NCI-H1436 treated with DMSO at 0.1 percent for 48 hours (cell line): ENCODE data around the gene YOD1.

Experiments used
- DNase-seq: peaks from one replicate; lab custom pipeline; 2025; lab: John Stamatoyannopoulos, UW

YOD1 gene

DNA sequence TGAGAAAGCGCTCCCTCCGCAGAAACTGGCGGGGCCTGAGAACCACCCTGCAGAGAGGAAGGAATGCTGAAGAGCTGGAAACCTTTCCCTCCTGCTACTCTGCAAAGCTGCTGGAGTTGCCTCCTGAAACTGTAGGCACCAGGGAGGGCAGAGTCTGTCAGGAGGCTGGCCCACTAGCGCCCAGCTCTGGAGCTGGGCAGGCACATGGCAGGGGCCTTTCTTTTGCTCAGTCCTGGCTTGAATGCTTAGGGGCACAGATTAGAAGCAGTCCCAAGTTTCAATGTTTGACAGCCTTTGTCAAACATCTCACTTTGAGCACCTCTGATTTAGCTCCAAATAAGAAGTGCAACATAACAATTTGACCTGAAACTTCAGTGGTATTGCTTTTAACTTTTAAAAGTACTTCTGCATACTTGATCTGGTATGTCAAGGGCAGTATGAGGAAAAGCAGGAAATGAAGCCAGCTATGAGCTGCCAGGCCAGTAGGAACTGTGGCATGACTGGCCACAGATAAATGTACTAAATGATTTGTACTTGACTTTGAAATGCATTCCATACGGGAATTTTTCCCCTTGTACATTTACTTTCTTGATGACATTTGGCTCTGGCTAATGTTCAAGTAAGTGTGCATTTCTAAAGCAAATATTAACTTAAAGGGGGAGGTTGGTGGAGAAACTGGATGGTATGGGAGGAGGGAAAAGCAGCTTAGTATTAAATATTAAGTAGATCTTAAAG, 25.7 kb downstream of the YOD1 start:
- DNase-seq: no peak

DNA sequence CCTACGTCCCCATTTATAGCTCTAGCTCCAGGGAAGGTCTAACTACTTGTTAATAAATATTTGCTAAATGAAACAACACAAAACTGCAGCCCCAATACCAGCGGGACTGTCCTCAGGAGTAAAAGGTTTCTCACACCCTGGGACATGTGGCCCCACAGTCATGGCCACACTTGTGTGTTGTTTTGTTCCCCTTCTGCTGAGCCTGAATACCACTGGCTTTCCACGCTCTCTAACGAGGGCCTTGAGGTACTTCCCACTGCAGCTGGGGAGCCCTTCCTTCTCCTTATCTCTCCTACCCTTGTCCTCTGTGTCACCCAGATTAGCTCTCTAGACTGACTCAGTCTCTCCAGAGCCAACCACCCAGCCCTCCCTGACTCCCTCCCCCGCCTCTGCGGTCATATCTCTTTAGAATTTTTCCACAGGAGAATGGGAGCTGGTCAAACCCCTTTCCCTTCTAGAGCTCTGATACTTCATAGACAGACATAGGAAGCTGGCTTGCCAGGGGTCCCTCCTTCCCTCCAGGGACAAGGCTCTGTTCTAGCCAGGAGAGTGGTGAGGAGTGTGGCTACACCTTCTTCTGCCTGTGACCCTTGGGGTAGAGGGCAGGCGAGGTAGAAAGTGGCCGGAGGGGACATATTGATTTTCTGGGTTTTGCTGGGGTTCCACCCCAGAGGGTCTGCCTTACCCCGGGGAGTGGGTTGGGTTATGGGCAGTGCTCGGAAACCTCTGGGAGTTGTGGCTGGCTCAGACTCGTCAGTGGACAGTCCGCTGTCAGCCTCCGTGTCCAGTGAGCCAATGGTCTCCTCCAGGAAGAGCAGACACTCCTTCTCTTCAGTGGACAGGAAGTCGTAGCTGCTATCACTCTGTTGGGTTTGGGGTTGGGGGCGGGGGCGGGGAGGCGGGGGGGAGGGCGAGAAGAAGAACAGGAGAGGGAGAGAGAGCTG, 26.5 kb downstream of the YOD1 start:
- DNase-seq: no peak

DNA sequence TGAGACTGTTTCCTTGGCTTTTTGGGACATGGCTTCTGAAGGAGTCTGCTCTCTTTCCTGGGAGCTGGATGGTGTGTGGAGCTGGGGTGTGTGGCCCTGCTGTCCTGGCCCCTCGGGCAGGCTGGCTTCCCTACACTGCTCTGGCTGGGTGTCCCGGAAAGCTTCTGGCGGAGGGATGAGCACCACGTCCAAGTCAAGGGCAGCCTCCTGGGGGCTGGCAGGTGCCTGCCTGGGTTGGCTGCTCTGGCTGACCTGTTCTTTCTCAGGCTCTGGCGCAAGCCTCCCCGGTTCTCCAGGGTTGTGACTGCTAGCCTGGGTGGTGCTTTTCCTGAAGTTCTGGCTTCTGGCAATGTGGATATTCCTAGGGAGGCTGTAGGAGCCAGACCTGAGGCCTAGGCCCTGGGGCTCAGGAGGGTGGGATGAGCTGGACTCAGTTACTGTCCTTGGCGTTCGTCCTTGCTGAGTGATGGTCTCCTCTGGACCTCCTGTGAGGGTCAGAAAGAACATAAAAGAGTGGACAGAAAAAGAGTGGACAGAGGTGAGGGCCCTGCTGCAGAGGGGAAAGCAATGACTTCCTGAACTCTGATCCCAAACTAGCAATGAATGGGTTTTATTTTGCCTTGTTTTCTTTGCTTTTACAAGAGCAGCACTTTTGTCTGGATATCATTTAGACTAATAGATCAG, 27.9 kb downstream of the YOD1 start:
- no peak for DNase-seq

DNA sequence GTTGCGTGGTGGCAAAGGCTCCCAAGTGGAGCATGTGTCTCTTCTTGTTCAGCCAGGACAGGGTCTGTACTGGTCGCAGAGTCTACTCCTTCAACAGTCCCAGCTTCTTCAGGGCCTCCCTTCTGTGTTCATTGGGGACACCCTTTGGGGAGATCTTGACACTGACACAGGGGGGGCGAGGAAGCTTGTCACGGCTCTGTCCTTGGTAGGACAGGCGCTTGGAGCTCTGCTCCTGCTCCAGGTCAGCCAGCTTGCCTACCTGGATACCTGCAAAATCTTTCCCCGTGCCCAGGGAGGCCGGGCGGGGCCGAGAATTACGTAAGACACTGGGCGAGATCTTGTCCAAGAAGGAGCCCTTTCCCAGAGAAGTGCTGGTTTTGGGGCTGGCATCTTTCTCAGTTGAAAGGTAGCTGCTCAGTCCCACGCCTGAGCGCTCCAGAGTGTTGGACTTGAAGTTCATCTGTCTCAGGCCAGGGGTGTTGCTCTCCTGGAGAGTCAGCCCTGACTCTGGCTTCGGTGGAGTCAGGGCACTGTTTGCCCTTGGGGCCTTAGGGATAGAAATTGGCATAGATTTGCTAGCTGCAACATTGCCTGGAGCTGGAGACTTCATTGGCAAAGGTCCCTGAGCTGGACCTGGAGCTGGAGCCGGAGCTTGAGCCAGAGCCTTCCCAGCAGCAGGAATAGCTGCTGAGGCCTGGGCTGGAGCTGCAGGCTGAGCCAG, 29.0 kb downstream of the YOD1 start:
- no peak for DNase-seq

DNA sequence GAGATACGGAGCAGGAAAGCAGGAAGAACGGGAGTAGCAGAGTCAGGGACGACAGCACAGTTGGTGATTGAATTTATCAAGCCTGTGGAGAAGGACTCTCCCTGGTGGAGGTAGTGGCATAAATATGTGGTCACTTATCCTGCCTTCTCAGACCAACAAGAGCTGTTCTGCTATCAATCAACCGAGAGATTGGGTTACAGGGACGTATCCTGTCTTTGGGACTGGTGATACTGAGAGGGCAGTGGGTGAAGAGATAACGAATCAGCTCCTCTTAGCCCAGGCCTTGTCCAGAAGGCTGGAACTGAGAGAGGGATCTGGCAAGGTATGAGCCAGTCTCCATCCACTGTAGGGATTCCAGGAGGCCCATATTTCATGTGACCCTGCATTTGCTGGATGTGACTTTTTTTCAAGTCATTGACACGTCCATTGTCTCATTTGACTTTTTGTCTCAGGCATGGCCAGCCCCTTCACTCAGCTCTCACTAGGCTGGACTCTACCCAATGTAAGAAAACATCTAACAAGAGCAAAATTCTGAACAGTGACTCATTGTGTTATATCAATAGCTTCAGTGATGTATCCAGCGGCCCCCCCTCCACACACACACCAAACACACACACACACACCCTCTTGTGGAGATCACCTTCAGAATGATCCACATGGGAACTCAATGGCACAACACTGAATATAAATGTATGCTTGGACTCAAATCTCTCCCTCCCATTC, 29.7 kb downstream of the YOD1 start:
- DNase-seq: no peak

DNA sequence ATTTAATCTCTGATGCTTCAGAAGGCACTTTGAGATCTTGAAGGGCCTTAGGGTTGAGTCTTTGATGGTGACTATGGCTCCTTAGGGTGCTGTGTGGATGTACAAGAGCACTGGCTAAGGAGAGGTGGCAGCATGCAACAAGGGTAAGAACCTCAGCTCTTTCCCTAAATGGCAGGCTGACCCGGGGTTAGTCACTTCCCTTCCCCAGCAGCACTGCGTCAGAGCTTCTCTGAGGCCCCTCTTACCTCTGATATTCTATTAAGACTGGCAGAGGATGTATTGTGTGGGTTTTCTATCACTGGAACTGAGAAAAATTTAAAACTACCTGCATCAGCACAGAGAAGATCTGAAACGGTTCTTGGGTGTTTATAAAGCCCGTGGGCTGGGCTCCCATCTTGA, 30.3 kb downstream of the YOD1 start:
- no peak for DNase-seq

DNA sequence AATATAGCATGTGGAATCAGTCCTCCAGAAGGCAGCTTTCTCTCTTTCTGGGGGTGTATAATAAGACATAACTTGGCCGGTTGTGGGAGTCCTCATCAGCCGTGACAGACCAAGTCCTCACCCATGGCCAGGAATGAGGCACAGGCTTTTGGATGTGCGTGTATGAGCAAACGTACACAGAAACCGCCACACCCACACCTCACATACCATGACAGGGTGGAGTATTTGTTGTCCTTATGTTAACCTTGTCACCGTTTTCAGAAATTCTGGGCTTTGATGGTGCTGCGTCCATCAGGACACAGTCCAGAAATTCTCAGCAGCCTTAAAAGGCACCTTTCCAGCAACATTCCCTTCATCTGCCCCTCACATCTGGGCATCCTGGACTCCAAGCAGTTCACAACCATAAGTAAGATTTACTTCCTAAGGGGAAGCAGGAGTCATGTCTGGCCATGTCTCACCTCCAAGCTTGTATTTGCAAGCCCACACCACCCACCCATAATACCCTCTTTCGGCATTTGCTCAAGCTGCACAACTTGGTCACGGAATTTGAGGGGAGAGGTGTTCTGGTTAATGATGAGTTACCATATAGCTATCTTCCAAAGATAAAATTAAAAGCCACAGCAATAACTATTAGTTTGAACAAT, 30.8 kb downstream of the YOD1 start:
- DNase-seq: no peak

DNA sequence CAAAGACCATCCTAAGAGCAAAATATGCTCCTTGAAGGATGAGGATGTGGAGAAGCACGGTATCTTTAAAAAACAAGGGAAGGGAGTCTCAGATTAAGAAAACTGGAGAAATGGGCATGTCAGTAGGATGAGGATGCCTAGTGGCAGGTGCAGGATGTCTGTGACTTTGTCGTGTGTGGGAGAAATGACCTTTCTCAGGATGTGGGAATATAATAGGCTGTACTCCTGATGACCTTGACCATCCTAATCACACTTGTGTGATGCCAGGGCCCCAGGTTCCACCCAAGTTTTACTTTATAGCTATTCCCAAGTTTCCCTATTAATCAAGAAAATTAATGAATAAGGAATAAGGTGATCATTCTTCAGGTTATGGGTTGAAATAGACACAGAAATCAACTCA, 31.3 kb downstream of the YOD1 start:
- DNase-seq: no peak

DNA sequence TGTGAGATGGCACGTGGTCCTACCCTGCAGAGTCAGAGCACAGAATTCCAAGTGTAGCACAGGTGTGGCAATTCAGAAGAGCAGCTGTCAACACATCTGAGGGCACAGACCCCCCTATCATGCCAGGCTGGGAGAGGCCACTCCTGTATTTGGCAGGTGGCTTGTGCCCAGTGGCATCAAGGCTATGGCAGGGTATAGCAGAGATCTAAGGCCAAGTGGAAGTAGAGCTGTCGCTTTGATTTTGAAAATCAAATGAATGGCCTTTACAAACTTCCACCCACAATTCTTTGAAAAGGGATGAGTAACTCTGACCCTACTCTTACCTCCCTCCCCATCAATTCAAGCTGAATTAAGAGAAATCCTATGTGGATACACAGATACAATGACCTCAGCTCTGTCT, 31.8 kb downstream of the YOD1 start:
- DNase-seq: no peak

DNA sequence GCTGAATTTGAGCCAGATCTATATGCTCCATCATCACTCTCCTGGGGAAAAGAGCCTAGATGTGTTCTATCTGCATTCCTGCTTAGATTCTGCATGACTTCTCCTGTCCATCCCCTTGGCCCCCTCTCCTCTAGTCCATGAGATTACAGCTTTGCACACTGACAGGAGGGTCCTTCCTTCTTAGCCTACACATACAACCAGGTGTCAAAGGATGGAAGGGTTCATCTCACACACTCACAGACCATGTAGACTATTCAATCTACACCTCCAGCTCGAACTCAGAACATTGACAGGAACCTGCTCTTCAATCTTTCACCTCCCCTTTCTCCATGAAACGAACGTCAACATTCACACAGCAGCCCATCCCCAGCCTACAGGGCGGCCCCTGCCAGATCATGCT, 32.3 kb downstream of the YOD1 start:
- no peak for DNase-seq

DNA sequence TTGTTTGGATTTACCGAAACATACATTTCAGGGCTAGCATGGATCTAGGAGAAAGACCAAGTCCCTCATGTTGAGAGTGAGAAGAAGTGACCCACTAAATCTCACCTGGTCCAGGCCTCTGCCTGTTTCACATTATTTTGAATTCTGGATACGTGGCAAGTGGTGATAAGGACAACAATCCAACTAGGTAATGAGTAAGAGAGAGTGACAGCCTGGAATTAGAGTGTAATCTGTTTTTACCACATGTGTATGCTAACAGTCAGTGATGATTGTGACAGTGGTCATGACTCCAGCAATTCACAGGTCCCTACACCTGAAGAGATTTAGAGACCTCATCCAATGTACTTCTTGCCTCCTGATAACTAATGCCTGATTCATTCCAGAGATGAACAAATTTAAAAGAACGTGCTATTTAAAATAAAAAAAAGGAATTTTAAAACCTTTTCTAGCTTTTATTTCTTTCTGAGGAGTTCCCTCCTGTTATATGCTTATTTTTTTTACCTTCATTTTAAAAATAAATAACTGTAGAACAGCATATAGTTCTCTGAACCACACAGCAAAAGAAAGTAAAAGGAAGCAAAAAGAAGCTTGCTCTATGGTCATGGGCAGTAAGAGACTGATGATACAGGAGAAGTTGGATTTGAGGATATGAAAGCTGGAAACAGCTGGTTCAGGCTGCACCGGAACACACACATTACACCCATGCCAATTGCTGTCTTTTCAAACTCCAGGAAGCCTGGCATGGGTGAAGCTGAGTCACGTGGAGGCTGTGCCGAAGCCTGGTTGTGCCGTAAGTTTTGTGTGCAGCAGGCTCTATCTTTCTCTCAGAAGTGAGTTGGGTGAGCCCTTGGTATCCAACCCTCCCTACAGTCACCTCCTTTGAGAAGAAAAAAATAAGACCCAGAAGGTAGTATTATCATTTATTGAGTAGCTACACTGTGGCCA, 33.1 kb downstream of the YOD1 start:
- DNase-seq: no peak

DNA sequence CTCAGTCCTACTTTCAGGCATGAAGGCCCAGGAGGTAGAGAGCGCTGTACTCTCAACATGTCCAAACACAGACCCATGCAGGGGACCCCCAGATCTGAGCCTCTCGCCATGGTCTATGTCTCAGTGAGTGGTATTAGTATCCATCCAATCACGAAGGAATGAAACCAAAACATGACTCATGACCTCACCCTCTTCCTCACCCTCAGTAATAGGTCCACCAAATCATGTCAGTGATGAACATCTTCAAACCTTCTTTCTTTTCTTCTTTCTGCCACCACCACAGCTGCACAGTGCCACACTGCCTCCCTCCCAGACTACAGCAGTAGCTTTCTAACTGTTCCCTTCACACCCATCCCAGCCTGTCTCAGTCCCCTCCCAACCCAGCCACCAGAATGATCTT, 35.2 kb downstream of the YOD1 start:
- DNase-seq: no peak

DNA sequence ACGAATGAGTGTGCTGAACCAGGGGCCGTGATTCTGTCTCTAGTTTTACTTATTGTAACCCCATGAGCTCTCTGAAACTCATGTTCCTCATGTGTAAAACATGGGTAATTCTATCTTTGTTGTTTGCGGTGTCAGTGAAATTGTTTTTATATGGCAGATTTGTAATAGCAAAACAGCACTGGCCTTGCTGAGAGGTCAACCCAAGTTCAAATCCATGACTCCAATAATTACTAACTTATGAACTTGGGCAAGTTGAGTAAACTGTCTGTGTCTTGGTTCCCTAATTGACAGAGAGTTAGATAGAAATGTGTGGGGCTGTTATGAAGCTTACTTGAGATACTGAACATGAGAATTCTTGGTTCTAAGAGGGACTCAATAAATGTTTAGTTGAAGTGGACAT, 36.3 kb downstream of the YOD1 start:
- no peak for DNase-seq

DNA sequence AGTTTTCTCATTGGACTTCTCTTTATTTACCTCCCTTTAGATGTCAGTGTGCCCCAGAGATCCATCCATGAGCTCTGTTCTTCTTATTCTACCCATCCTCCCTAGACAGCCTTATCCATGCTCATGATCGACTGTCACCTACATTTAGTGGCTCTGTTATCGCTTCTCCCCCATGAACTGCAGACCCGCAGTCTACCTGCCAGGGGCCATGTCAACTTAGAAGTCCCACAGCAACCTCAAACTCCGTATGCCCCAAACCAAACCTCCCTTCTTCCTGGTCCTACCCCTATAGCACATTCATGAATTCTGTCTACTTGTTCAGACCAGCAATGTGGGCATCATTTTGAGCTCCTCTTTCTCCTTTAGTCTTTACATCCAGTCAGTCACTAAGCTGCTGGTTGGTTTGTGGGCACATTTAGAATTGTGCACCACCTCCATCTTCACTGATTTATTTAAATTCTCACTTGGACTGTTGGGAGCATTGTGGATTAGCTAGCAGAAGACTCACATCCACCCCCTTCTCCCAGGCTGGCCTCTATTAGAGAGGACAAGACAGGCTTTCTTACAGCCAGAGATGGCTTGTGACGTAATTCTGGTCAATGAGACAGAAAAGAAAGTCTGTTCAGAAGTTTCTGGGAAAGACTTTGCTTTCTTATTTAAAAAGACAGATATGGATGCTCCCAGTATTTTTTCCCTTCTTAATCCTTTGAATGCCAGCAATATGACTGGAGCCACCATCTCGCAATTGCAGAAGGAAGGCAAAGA, 37.5 kb downstream of the YOD1 start:
- no peak for DNase-seq

DNA sequence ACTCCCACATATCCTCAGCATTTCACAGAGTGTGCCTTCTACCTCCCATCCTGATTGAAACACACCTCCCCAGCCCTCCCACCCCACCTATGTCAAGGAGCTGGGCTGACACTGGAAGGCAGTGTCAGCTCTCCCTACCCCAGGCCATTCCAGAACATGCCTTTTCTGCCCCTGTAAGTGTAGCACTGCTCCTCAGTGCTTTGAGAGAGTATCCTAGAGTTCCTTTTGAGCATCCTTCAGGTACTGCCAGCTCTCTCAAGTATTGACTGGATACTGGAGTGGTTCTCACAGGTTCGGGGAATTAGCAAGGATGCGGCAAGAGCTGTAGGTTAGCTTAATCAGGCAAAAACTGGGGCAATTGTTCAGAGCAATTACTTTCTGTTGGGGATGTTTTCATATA, 40.3 kb downstream of the YOD1 start:
- no peak for DNase-seq

DNA sequence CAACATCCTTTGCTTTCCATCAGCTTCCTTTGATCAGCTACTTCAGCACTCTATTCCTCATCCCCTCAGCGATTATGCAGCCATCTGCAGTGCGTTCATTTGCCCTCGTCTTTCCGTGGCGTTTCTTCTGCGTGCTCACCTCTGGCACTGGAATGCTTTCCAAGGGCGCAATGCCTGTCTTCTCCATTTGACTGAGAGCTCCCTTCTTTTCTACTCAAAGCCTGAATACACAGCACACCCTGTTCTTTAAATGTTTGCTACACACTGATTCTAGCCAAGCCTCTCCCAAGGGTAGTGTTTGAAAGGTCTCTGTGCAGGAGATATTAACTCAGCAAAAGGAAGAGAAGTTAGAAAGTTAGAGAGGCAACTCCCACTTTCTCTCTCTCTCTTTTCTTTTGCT, 41.1 kb downstream of the YOD1 start:
- no peak for DNase-seq

DNA sequence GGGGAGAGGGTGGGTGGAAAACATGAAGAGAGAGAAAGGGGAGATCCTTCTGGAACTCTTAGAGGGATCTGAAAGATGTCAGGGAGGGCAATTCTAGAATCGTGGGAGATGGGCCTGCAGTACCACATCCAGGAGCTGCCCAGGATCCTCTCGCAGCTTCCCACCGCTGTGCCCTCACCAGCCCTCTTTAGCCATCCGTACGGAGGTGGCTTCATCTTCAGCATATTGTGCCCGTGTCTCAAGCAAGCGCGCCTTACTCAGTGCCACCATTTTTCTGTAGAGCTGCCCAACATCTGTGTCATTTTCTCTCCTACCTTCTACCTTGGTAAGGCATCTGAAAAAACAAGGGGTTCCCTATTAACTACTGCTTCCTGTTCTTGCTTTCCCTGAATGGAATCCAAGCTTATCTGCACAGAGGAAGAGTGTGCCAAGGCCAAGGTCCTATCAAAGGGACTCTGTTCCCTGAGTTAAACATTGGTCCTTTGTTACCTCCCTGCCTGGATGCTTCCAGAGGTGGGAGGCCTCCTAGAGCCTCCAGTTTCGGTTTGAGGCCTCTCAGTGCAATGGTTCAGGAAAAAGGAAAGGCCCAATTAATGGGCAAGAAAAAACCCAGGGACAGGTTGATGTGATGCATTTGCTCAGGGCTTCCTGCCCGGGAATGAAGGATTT, 41.7 kb downstream of the YOD1 start:
- DNase-seq: no peak

DNA sequence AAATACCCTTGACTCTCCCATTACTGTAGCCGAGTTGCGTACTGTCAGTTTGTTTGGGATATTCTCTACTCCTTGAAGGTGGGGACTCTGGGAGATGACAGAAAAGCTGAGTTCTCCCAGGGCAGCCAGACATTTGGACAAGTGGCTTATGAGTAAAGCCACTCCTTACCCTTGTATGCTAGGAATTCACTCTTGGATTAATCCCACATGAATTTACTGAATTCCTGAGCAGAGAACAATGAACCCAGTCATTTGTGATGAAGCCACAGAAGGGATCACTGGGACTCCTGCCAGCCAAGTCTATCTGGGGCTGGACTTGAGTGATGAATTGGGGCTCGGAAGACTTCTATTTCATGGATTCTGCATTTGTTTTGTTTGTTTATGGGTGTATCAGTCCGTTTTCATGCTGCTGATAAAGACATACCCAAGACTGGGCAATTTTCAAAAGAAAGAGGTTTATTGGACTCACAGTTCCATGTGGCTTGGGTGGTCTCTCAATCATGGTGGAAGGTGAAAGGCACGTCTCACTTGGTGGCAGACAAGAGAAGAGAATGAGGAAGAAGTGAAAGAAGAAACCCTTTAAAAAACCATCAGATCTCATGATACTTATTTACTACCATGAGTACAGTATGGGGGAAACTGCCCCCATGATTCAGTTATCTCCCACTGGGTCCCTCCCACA, 43.5 kb downstream of the YOD1 start:
- no peak for DNase-seq
